ENCODE data around the gene PTPRT. TPM values are rescaled to one million over a fixed set of nuclear protein-coding genes. Genes with fewer than 3 reads are reported as not detected.

The PTPRT gene
- total RNA-seq, 3 donors from 2014 or later: 0.32 to 6.3 (median 4.9) TPM

DNA sequence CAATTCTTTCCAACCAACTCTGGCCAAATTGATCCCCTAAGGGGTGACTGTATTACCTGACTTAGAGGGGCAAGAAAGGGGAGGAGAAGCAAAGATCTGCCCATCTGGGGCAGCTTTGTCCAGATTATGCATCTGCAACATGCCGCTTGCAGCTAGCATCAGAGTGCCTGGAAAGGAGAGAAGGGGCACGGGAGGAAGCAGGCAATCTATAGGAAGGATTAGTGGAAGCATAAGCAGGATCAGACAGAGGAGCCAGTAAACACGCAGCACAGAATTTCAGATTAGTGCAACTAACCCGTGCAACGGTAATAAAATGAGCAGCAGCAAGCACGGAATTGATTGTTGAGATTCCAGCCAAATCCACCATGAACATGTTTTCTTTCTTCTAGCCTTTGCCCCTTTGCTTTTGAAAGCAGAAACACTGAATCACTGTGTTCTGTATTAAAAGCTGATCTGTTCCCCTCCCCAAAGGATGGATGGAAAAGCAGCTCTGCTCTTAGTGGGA is 927.9 kb downstream of the PTPRT start:
- no peaks in the 10 kb centered on the region for H3K27me3 ChIP-seq
- H3K4me1 ChIP-seq: no peaks in the 10 kb centered on the region
- no peak for DNase-seq (ENCODE audit: low spot score in 2 of 2)
- no peak overlapping the region for H3K4me3 ChIP-seq
- H3K9me3 ChIP-seq: no peaks in the 10 kb centered on the region
- H3K36me3 ChIP-seq: no peaks in the 10 kb centered on the region
- TF ChIP-seq POLR2A (IDR thresholded peaks at IDR 0.05): no peak
- no peak for TF ChIP-seq POLR2AphosphoS5 (IDR thresholded peaks at IDR 0.05)
- intact Hi-C loops (cut with DNase I; ENCODE audit: low total_unique reads): no loop called here
- no peak overlapping the region for H3K27ac ChIP-seq

DNA sequence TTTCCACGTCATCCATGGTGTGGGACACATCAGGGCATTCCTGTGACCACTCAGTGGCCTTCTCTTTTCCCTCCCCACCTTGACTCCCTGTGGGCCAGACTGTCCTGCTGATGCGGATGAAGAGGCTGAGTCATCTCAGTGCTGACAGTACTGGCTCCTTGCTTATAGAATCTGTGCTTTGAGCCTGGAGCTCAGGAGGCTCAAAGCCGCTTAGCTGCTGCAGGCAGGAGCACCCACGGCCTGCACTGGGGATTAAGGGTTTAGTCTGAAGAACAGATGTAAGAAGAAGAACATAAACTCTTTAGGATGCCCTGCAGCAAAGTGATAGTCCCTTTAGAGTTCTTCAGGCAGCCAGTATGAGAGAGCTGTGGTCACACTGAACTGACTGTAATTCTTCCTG is 929.5 kb downstream of the PTPRT start:
- TF ChIP-seq POLR2A (IDR thresholded peaks at IDR 0.05): no peak
- TF ChIP-seq, protein P1, sequence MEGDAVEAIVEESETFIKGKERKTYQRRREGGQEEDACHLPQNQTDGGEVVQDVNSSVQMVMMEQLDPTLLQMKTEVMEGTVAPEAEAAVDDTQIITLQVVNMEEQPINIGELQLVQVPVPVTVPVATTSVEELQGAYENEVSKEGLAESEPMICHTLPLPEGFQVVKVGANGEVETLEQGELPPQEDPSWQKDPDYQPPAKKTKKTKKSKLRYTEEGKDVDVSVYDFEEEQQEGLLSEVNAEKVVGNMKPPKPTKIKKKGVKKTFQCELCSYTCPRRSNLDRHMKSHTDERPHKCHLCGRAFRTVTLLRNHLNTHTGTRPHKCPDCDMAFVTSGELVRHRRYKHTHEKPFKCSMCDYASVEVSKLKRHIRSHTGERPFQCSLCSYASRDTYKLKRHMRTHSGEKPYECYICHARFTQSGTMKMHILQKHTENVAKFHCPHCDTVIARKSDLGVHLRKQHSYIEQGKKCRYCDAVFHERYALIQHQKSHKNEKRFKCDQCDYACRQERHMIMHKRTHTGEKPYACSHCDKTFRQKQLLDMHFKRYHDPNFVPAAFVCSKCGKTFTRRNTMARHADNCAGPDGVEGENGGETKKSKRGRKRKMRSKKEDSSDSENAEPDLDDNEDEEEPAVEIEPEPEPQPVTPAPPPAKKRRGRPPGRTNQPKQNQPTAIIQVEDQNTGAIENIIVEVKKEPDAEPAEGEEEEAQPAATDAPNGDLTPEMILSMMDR (IDR thresholded peaks at IDR 0.05): no peak
- no peak for TF ChIP-seq POLR2AphosphoS5 (IDR thresholded peaks at IDR 0.05)
- Histone ChIP-seq H3K27me3 (no peaks in the 10 kb centered on the region), H3K9me3 (no peaks in the 10 kb centered on the region), H3K27ac (no peak overlapping the region), H3K4me1 (no peaks in the 10 kb centered on the region), H3K4me3 (no peak overlapping the region), H3K36me3 (no peaks in the 10 kb centered on the region)
- no peak for DNase-seq (ENCODE audit: low spot score in 2 of 2)
- intact Hi-C loops (cut with DNase I; ENCODE audit: low total_unique reads): no loop called here

DNA sequence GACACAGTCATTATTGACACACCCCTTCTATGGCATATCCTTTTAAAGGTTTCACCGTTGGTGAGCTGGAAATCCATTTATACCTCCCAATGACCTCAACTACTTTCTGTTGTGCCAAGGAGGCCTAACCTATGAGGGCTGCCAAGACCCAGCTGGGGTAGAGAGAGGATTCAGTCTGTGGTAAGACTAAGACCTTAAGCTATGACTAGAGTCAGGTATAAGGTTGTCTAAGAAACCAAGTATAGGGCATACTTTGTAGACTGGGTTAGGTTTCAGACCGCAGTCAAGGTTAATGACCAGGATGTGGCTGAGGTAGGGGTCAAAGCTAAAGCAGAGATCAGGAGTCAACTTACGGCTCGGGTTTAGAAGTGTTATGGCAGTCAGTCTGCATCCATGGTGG is 930.3 kb downstream of the PTPRT start:
- Histone ChIP-seq H3K4me3 (no peak overlapping the region), H3K4me1 (no peaks in the 10 kb centered on the region), H3K27me3 (no peaks in the 10 kb centered on the region), H3K27ac (no peak overlapping the region), H3K36me3 (no peaks in the 10 kb centered on the region), H3K9me3 (no peaks in the 10 kb centered on the region)
- intact Hi-C loops (cut with DNase I; ENCODE audit: low total_unique reads): no loop called here
- no peak for DNase-seq (ENCODE audit: low spot score in 2 of 2)
- TF ChIP-seq, protein P1 (IDR thresholded peaks at IDR 0.05): no peak
- no peak for TF ChIP-seq POLR2A (IDR thresholded peaks at IDR 0.05)
- no peak for TF ChIP-seq POLR2AphosphoS5 (IDR thresholded peaks at IDR 0.05)

DNA sequence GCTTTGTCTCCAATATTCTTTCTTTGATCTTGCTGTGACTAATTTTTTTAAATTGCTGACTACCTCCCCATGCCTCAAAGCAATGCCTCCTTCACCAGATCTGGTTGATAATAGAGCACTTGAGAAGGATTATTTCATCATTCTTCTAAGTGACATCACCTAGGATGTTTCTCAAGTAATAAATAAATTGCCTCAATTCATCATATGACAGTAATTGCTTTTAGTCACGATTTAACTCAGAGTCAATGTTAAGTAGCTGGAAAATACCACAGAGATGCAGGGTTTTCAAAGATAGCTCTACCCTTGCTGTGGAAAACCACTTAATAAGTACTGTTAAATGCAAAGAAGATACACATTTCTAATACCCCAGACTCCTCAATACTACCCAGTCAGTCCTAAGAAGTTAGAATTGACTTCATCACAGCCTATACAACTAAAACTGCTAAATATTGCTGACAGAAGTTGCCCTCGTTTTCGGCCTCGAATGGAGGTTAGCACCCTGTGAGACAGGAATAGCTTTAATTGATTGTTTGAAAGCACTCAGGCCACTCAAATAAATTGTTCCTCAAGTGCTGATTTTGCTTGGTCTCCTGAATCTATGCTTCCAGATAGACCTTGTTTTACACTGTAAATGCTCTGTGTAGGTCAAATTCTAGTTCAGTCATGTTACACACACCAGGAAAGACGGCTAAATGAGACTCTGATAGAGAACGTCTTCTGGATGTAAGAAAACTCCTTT is 931.0 kb downstream of the PTPRT start:
- Histone ChIP-seq H3K4me3 (no peak overlapping the region), H3K36me3 (no peaks in the 10 kb centered on the region), H3K27me3 (no peaks in the 10 kb centered on the region), H3K4me1 (no peaks in the 10 kb centered on the region), H3K27ac (no peak overlapping the region), H3K9me3 (no peaks in the 10 kb centered on the region)
- no peak for TF ChIP-seq POLR2A (IDR thresholded peaks at IDR 0.05)
- no peak for TF ChIP-seq POLR2AphosphoS5 (IDR thresholded peaks at IDR 0.05)
- TF ChIP-seq, protein P1 (IDR thresholded peaks at IDR 0.05): no peak
- intact Hi-C loops (cut with DNase I; ENCODE audit: low total_unique reads): no loop called here
- no peak for DNase-seq (ENCODE audit: low spot score in 2 of 2)

DNA sequence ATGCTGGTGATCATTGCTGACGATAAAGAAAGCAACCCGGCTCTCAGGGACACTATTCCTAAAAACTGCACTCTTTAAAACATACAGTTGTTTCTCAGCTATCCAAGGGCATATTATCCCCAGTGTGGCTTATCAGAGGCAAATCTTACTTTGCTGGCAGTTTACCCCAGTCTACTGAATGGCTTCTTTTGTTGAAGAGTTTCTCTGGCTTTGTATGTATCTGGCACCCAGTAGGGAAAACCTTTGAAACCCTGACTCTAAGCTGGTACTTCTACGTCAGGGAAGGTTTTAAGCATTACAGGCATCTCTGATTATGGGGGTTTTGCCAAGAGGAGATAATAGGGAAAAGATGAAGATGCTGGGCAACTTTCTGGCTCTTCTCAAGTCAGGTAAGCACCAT is 933.9 kb downstream of the PTPRT start:
- Histone ChIP-seq H3K27ac (no peak overlapping the region), H3K27me3 (no peaks in the 10 kb centered on the region), H3K4me1 (no peaks in the 10 kb centered on the region), H3K9me3 (no peaks in the 10 kb centered on the region), H3K4me3 (no peak overlapping the region), H3K36me3 (no peaks in the 10 kb centered on the region)
- peak in 1 of 2 donors; percentile 17 for DNase-seq (ENCODE audit: low spot score in 2 of 2)
- intact Hi-C loops (cut with DNase I; ENCODE audit: low total_unique reads): no loop called here
- TF ChIP-seq POLR2AphosphoS5 (IDR thresholded peaks at IDR 0.05) (no peak), POLR2A (IDR thresholded peaks at IDR 0.05) (no peak)
- TF ChIP-seq, protein P1 (IDR thresholded peaks at IDR 0.05): no peak

Measured in breast epithelium (tissue), 4 donors.